GM21619 (cell line): ENCODE measurements around the gene BBLN.

Experiments
- ATAC-seq: cut with Tn5 transposase; IDR thresholded peaks from one replicate; pipeline ENCODE4 v1.9.1; 2021; ENCODE audit not compliant: unreplicated experiment

The BBLN gene

GRCh38 chr9:128188209-128188608, 28.1 kb downstream of the BBLN start:
- ATAC-seq = no peak

GRCh38 chr9:128190013-128190412, 29.9 kb downstream of the BBLN start:
- no peak for ATAC-seq

- no peak for ATAC-seq
Measured at GRCh38 chr9:128190516-128191405, 30.7 kb downstream of the BBLN start.

GRCh38 chr9:128191406-128192046, 31.5 kb downstream of the BBLN start, which contains the start of gene CIZ1:
Gene CIZ1, minus strand, starts transcription at chr9:128191572. Its CDS starts 715 bp downstream, at chr9:128190857.
- peak; percentile 76 for ATAC-seq

- no peak for ATAC-seq
Measured at GRCh38 chr9:128192601-128193371, 32.7 kb downstream of the BBLN start.

- ATAC-seq = no peak
Measured at GRCh38 chr9:128193469-128194096, 33.5 kb downstream of the BBLN start.

GRCh38 chr9:128201441-128202369, 41.6 kb downstream of the BBLN start:
- no peak for ATAC-seq

- no peak for ATAC-seq
Measured at GRCh38 chr9:128202648-128203023, 42.6 kb downstream of the BBLN start.

- ATAC-seq = peak; percentile 69
Measured at GRCh38 chr9:128203024-128203706, 43.1 kb downstream of the BBLN start, which contains the start of gene DNM1. Gene DNM1, plus strand, starts transcription at chr9:128203379. Its CDS starts 92 bp downstream, at chr9:128203471.

GRCh38 chr9:128203707-128204551, 43.9 kb downstream of the BBLN start:
- ATAC-seq = no peak

- no peak for ATAC-seq
Measured at GRCh38 chr9:128204858-128205257, 44.8 kb downstream of the BBLN start.

GRCh38 chr9:128205296-128205944, 45.4 kb downstream of the BBLN start:
- no peak for ATAC-seq

- ATAC-seq = no peak
Measured at GRCh38 chr9:128206484-128206883, 46.4 kb downstream of the BBLN start.

GRCh38 chr9:128206916-128207910, 47.1 kb downstream of the BBLN start:
- ATAC-seq = no peak

- ATAC-seq = no peak
Measured at GRCh38 chr9:128208386-128208785, 48.3 kb downstream of the BBLN start.

GRCh38 chr9:128208946-128209669, 49.0 kb downstream of the BBLN start:
- no peak for ATAC-seq
